Fibroblast of peridontal ligament (primary cell): ENCODE results near the gene STXBP3.

Source experiments
- DNase-seq: peaks from one replicate; pipeline ENCODE4 v3.0.0-alpha.2; 2010; ENCODE audit errors: extremely low read depth

STXBP3 gene

GRCh38 chr1:108799001-108799400 is 52.5 kb downstream of the STXBP3 start:
- no peak for DNase-seq

DNA sequence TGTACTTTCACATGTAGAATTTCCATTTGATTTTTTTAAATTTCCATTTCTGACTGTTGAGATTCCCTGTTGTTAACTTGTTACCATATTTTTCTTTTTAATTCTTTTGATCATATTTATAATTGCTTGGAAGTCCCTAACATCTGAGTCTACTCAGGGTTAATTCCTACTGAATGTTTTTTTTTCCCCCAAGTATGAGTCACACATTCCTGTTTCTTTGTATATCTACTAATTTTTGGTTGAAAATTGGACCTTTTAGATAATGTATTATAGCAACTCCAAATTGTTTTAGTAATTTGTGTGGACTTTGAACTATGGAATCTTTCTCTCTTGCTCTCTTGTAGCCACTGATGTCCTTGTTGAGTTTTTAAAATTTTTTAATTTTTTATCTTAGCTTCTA is 54.6 kb downstream of the STXBP3 start:
- DNase-seq = peak; percentile 64

DNA sequence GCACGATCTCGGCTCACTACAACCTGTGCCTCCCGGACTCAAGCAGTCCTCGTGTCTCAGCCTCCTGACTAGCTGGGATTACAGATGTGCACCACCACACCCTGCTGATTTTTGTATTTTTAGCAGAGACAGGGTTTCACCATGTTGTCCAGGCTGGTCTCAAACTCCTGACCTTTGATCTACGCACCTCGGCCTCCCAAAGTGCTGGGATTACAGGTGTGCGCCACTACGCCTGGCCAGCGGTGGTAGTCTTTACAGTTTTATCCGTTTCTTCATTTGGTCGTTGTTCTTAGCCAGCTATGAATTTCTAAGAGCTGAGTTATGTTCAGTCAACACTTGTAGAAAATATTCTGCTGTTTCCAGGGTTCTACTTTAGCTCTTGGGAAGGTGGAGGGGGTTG is 57.1 kb downstream of the STXBP3 start:
- DNase-seq = no peak

DNA sequence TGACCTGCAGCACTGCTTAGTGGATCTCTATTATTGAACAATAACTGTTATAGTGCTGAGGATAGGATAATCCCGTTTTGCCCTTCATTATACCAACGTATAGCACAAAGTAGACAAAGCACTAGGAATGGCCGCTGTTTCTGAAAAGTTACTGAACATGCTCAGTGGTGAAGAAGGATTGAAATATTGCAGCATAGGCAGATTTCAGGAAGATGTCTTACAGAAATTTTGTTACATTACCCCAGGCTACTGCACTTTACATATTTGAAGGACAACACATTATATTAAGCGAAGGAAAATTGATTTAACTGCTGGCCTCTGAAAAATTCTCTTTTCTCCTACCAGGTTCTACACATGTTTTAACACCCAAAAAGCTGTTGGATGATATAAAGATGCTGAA is 62.0 kb downstream of the STXBP3 start:
- no peak for DNase-seq

DNA sequence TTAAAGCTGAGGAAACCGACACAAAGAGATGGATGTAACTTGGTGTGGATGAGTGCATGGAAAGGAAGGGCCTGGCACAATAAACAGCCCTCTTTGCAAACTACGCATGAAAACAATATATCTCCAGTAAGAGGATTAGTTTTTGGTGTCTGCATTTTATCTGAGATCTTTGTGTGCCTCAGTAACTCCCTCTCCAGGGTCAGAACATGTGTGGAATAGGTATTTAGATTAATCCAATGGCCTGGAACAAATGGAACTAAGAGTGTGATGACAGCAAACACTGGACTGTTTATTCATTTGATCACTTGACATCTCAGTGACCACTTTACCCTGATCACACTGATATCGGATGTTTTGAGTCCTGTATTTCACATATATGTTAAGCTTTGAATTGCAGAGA is 65.1 kb downstream of the STXBP3 start:
- DNase-seq = no peak

DNA sequence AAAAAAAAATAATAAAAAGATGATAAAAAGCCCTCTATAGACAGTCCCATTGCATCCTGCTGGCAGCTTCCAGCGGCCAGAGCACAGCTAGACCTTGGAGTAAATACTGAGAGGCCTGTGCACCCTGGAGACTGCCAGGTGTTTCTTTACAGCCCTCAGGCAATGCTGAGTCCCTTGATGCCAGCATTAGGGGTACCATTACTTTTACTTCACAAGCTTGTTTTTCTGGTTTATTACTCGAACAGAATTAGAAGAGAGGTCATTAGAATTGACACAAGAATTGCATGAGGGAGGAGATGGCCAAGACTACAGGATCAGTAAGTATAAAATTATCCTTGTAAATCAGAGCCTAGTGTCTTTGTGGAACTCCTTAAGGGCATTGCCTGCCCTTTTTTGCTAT is 66.9 kb downstream of the STXBP3 start:
- no peak for DNase-seq

DNA sequence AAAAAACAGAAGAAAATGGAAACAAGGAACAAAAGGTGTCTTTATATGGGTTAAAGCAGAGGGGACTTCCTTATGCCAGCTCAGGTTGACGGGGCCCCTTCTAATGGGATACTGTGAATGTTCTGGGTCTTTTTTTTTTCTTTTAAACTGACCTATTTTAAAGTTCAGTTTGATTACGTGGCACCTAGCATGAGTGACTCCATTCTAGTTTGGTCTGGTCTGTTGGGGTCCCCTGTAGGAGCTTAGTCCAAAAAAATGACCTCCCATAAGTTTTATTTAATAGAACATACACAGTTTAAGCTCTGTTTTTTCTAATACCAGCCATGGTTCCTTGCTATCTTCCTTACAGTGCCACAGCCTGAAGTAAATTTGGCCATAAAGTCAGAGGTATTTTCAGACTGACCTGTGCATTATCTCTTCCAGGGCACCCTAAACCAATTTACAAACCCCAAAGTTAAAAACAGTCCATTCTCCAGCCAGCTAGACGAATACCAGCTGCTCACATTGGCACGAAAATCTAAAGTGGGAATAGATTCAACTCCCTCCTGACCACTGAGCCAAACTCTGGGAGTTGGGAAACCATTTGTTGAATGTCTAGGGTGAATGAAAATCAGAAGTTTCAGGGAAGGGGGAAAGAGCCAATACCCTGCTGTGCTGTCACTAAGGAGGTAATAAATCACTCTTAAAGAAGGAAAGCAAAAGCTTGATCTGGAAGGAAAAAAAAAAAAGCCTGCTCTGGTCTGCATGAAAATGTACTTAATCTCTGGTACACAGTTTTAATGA is 68.1 kb downstream of the STXBP3 start:
- DNase-seq = peak; percentile 91

GRCh38 chr1:108815566-108815965 is 69.1 kb downstream of the STXBP3 start:
- peak; percentile 23 for DNase-seq

GRCh38 chr1:108816049-108816893 is 69.8 kb downstream of the STXBP3 start:
- DNase-seq = peak; percentile 97

- DNase-seq = peak; percentile 88
Measured at GRCh38 chr1:108817016-108817415, 70.5 kb downstream of the STXBP3 start.

- DNase-seq = no peak
Measured at GRCh38 chr1:108817811-108818210, 71.3 kb downstream of the STXBP3 start.

DNA sequence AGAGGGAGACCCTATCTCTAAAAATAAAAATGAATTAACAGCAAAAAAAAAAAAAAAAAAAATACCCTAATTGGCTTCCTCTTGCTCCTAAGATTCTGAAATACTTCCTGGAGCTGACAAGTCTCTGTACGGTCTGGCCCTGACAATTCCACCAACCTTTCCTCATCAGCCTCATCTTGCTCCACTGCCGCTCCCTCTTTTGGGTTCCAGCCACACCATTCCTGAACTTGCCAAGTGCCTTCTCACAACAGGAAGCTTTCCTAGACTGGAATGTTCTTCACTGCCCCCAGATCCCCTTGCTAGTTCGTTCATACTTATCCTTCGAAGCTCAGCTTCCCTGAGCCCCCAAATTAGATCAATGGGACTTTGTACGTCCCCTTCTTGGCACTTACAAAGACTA is 73.4 kb downstream of the STXBP3 start:
- no peak for DNase-seq

- DNase-seq = no peak
Measured at GRCh38 chr1:108823632-108824031, 77.2 kb downstream of the STXBP3 start.

- DNase-seq = no peak
Measured at GRCh38 chr1:108824051-108824450, 77.6 kb downstream of the STXBP3 start.

DNA sequence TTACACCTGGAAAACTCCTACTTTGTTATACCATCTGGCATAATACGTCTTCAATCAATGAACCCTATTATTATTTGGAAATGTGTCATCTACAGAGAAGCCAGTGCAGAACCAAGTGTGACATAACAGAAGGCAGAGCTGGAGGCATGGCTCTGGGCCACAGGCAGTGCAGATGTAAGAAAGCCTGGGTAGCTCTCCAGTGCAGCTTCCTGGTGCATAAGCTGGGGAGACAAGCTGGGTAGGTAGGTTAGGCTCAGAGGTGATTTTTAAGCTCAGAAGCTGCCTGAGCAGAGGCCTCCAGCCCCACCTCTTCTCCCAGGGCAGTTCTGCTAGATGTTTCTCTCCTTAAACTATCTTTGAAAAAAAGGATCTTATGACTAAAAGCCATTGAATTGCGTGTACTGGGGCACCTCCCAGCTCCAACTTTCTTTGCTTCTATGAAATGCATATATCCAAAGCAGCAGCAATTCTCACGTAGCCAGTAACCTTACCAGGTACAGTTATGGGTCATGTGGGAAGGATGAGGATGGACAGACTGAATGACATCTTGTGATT is 79.7 kb downstream of the STXBP3 start:
- DNase-seq = no peak

DNA sequence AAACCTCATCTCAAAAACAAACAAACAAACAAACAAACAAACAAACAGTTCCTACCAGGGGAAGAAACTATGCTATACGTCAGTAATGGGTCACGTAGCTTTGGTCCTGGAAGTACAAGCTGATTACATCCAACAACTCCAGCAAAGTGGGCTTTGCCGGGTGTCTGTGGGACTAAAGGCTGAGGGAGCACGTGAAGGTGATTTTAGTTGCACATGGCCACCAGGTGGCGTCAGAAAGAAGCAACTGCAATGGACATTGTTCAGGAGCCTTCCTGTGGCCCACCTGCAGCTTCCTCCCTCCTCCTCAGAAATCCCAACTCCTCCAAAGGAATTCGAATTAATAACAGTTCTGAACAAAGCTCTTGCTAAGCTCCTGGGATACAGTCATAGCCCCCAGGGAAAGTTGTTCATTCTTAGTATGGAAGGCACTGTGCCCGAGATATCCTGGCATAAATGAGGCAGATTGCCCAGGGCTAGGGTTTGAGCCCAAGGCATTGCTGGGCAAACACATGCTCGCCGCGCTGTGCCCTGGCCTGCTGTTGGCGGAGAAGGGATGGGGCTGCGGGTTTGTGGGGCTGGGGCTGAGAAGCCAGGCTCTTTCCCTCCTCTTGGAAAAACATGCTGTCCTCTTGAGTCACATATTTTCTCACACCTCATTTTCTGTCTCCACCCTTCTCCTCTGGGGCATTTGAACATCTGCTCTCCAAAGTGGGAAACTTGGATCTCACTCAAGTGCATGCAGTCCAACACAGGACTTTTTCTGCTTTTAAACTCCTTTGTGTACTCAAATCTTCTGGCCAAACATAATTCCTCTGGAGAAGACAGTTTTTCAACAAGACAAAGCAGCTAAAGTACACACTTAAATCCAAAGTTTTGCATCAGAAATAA is 81.8 kb downstream of the STXBP3 start:
- peak; percentile 72 for DNase-seq

DNA sequence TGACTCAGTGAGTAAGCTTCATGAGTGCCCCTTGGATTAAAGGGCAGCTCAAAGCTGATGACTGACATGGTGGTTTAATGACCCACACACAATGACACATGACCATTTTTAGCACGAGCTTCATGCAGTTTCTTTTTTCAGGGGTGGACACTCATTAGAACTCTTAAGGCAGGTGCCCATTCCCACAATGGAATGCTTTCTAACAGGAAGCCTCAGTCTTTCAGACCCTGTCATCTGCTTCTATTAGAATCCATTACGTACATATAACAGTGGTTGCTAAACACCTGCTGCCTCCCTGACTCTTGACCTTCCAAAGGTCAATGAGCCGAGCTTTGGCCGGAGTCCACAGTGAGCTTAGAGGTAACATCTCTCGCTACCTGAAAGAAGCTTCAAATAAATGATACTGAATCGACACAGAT is 83.0 kb downstream of the STXBP3 start:
- DNase-seq = no peak

- peak; percentile 66 for DNase-seq
Measured at GRCh38 chr1:108830119-108831008, 83.9 kb downstream of the STXBP3 start.

DNA sequence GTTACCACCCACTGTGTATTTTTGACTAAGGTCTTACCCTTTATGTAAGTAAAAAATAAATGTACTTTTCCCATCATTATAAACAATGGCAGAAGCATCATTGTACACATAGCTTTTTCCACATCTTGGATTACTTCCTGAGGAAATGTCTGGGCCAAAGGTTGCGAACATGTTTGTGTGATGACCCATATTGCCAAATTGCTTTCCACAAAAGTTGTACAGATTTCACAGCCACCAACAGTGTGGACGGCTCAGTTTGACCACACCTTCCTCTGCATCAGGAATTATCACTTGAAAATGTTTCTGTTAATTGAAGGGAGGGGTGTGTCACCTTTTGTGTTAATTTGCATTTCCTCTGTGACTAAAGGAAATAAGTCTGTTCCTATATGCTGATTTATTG is 84.8 kb downstream of the STXBP3 start:
- DNase-seq = peak; percentile 39

DNA sequence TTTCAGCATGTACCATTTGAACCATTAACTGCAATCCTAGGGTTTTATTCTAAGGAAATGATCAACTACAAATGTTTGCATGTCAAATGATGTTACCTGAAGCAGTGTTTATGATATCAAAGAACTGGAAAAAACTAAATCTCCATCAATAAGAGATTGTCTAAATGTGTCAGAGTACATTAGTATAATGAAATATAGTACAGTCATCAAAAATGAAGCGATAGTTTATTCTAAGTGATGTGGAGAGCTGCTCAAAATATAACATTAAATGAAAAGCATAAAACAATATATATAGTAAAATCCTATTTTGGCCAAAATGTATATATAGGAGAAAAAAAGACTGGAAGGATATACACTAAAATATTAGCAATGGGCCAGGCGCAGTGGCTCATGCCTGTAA is 86.5 kb downstream of the STXBP3 start:
- no peak for DNase-seq

GRCh38 chr1:108841703-108842102 is 95.2 kb downstream of the STXBP3 start:
- no peak for DNase-seq
